Activated CD4-positive, alpha-beta T cell treated with anti-CD3 and anti-CD28 coated beads, Interleukin-2, amount 50 U/mL, for 16 hours (primary cell): ENCODE results near the gene FRMD4A.
"Not testable (repeated sequence)": the region's sequence is repeated elsewhere in the genome, so short reads cannot be mapped to it uniquely, and the experiment has no call there.

Source experiments
- DNase-seq: peaks from one replicate; pipeline ENCODE4 v3.0.0-alpha.2; 2020

FRMD4A gene

GRCh38 chr10:13865758-13866491 lies 464.8 kb downstream of the FRMD4A start:
- no peak for DNase-seq

GRCh38 chr10:13865220-13865619 lies 465.5 kb downstream of the FRMD4A start:
- not testable (repeated sequence) for DNase-seq

- DNase-seq, result no peak
Measured at GRCh38 chr10:13862546-13863233, 468.0 kb downstream of the FRMD4A start.

GRCh38 chr10:13860886-13861285 lies 469.8 kb downstream of the FRMD4A start:
- no peak for DNase-seq

- no peak for DNase-seq
Measured at GRCh38 chr10:13859979-13860654, 470.6 kb downstream of the FRMD4A start.

GRCh38 chr10:13858709-13859108 lies 472.0 kb downstream of the FRMD4A start:
- no peak for DNase-seq

GRCh38 chr10:13857451-13857850 lies 473.3 kb downstream of the FRMD4A start:
- DNase-seq, result no peak

- no peak for DNase-seq
Measured at GRCh38 chr10:13853854-13854253, 476.9 kb downstream of the FRMD4A start.

- no peak for DNase-seq
Measured at GRCh38 chr10:13852872-13853271, 477.9 kb downstream of the FRMD4A start.

GRCh38 chr10:13851906-13852305 lies 478.8 kb downstream of the FRMD4A start:
- no peak for DNase-seq

GRCh38 chr10:13848520-13849445 lies 481.9 kb downstream of the FRMD4A start:
- DNase-seq, result no peak

- DNase-seq, result no peak
Measured at GRCh38 chr10:13847201-13847631, 483.5 kb downstream of the FRMD4A start.

- DNase-seq, result no peak
Measured at GRCh38 chr10:13845897-13846296, 484.8 kb downstream of the FRMD4A start.

- no peak for DNase-seq
Measured at GRCh38 chr10:13844651-13845050, 486.1 kb downstream of the FRMD4A start.

- DNase-seq, result no peak
Measured at GRCh38 chr10:13842117-13842516, 488.6 kb downstream of the FRMD4A start.

- no peak for DNase-seq
Measured at GRCh38 chr10:13840036-13840435, 490.7 kb downstream of the FRMD4A start.

GRCh38 chr10:13839430-13839990 lies 491.2 kb downstream of the FRMD4A start:
- no peak for DNase-seq

- no peak for DNase-seq
Measured at GRCh38 chr10:13839030-13839429, 491.7 kb downstream of the FRMD4A start.

GRCh38 chr10:13837966-13838365 lies 492.8 kb downstream of the FRMD4A start:
- no peak for DNase-seq

GRCh38 chr10:13834581-13835286 lies 496.0 kb downstream of the FRMD4A start:
- no peak for DNase-seq

GRCh38 chr10:13831711-13832141 lies 499.0 kb downstream of the FRMD4A start:
- no peak for DNase-seq

GRCh38 chr10:13830385-13830784 lies 500.3 kb downstream of the FRMD4A start:
- no peak for DNase-seq
